Measurements from ENCODE around the gene DPP6.

The DPP6 gene

GRCh38 chr7:154877031-154877430 lies 824.8 kb downstream of the DPP6 start:
- no peak for DNase-seq (ENCODE audit: low read depth in 2 of 2)

- DNase-seq (ENCODE audit: low read depth in 2 of 2), result no peak
Measured at GRCh38 chr7:154879629-154880028, 827.4 kb downstream of the DPP6 start.

GRCh38 chr7:154880513-154880912 lies 828.3 kb downstream of the DPP6 start:
- DNase-seq (ENCODE audit: low read depth in 2 of 2), result no peak

GRCh38 chr7:154881026-154881425 lies 828.8 kb downstream of the DPP6 start:
- no peak for DNase-seq (ENCODE audit: low read depth in 2 of 2)

GRCh38 chr7:154881526-154881925 lies 829.3 kb downstream of the DPP6 start:
- DNase-seq (ENCODE audit: low read depth in 2 of 2), result no peak

GRCh38 chr7:154882931-154883474 lies 830.8 kb downstream of the DPP6 start:
- DNase-seq (ENCODE audit: low read depth in 2 of 2), result no peak

- no peak for DNase-seq (ENCODE audit: low read depth in 2 of 2)
Measured at GRCh38 chr7:154884348-154884920, 832.2 kb downstream of the DPP6 start.

GRCh38 chr7:154886591-154886990 lies 834.4 kb downstream of the DPP6 start:
- DNase-seq (ENCODE audit: low read depth in 2 of 2), result no peak

GRCh38 chr7:154888690-154889089 lies 836.5 kb downstream of the DPP6 start:
- DNase-seq (ENCODE audit: low read depth in 2 of 2), result no peak

- no peak for DNase-seq (ENCODE audit: low read depth in 2 of 2)
Measured at GRCh38 chr7:154892459-154892858, 840.3 kb downstream of the DPP6 start.

- DNase-seq (ENCODE audit: low read depth in 2 of 2), result no peak
Measured at GRCh38 chr7:154896076-154896475, 843.9 kb downstream of the DPP6 start.

GRCh38 chr7:154898973-154899855 lies 847.0 kb downstream of the DPP6 start:
- no peak for DNase-seq (ENCODE audit: low read depth in 2 of 2)

- DNase-seq (ENCODE audit: low read depth in 2 of 2), result no peak
Measured at GRCh38 chr7:154899862-154900261, 847.7 kb downstream of the DPP6 start.

- no peak for DNase-seq (ENCODE audit: low read depth in 2 of 2)
Measured at GRCh38 chr7:154902600-154903082, 850.4 kb downstream of the DPP6 start.

GRCh38 chr7:154903083-154903731 lies 851.0 kb downstream of the DPP6 start:
- no peak for DNase-seq (ENCODE audit: low read depth in 2 of 2)

- DNase-seq (ENCODE audit: low read depth in 2 of 2), result no peak
Measured at GRCh38 chr7:154905146-154905545, 852.9 kb downstream of the DPP6 start.

- DNase-seq (ENCODE audit: low read depth in 2 of 2), result no peak
Measured at GRCh38 chr7:154905615-154906014, 853.4 kb downstream of the DPP6 start.

GRCh38 chr7:154906201-154906600 lies 854.0 kb downstream of the DPP6 start:
- DNase-seq (ENCODE audit: low read depth in 2 of 2), result no peak

- DNase-seq (ENCODE audit: low read depth in 2 of 2), result no peak
Measured at GRCh38 chr7:154906736-154907355, 854.6 kb downstream of the DPP6 start.

- DNase-seq (ENCODE audit: low read depth in 2 of 2), result no peak
Measured at GRCh38 chr7:154907651-154908620, 855.7 kb downstream of the DPP6 start.
